ENCODE data around the gene SEMA4F. TPM values are rescaled to one million over a fixed set of nuclear protein-coding genes. Genes with fewer than 3 reads are reported as not detected.

SEMA4F gene
- total and polyA plus RNA-seq, 2 donors: 2.5 to 3.5 TPM

DNA sequence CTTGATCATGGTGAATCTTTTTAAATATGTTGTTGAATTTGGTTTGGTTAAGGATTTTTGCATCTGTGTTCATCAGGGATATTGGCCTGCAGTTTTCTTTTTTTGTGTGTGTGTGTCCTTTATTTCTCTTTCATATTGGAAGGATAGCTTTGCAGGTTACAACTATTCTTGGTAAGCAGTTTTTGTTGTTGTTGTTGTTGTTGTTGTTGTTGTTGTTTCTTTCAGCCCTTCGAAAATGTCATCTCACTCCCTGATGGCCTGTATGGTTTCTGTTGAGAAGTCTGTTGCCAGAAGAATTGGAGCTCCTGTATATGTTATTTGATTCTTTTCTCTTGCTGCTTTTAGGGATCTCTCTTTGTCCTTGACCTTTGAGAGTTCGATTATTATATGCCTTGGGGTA, 74.8 kb downstream of the SEMA4F start:
- H3K27ac ChIP-seq (ENCODE audit: low read depth in 1 of 2, low read length in 1 of 2): no peak overlapping the region
- H3K27me3 ChIP-seq (ENCODE audit: control insufficient read depth in 2 of 2, insufficient read depth in 1 of 2, low read length in 1 of 2): no peaks in the 10 kb centered on the region
- H3K4me3 ChIP-seq (ENCODE audit: low read length in 2 of 2): no peak overlapping the region
- DNase-seq (ENCODE audit: low read depth in 6 of 9, low spot score in 9 of 9): no peak
- H3K9me3 ChIP-seq (ENCODE audit: control insufficient read depth in 2 of 2, insufficient read depth in 1 of 2, low read length in 1 of 2): peaks cover 0 to 3% of the 10 kb centered on the region in 2 donors
- no peaks in the 10 kb centered on the region for H3K36me3 ChIP-seq (ENCODE audit: control insufficient read depth in 2 of 2, insufficient read depth in 2 of 2, low read length in 1 of 2)
- WGBS: 96% methylated on average over 2 of the region's 2 CpGs
- peaks cover 0 to 4% of the 10 kb centered on the region in 2 donors for H3K4me1 ChIP-seq (ENCODE audit: control insufficient read depth in 2 of 2, insufficient read depth in 2 of 2, low read length in 2 of 2)

DNA sequence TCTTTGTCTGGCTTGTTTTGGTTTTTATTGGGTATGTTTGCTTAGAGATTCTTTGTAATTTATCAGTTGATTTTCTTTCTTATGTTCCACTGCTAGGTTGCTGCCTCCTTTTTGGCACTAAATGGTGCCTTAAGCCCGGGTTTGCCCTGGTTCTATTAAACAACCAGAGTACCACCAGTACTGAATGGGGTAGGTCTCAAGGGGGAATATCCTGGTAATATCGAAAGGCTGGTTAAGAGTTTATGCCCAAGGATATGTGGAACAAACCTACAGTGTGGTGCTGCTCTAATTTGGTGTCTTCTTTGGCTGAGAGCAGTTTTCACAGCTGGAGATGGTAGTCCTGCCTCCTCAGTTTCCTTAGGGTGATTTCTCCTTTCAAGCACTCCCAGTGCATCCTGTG, 76.5 kb downstream of the SEMA4F start:
- H3K4me1 ChIP-seq (ENCODE audit: control insufficient read depth in 2 of 2, insufficient read depth in 2 of 2, low read length in 2 of 2): peaks cover 0 to 17% of the 10 kb centered on the region in 2 donors
- 98% methylated on average over 2 of the region's 2 CpGs for WGBS
- H3K4me3 ChIP-seq (ENCODE audit: low read length in 2 of 2): no peak overlapping the region
- H3K36me3 ChIP-seq (ENCODE audit: control insufficient read depth in 2 of 2, insufficient read depth in 2 of 2, low read length in 1 of 2): no peaks in the 10 kb centered on the region
- H3K27ac ChIP-seq (ENCODE audit: low read depth in 1 of 2, low read length in 1 of 2): no peak overlapping the region
- no peaks in the 10 kb centered on the region for H3K27me3 ChIP-seq (ENCODE audit: control insufficient read depth in 2 of 2, insufficient read depth in 1 of 2, low read length in 1 of 2)
- peaks cover 0 to 3% of the 10 kb centered on the region in 2 donors for H3K9me3 ChIP-seq (ENCODE audit: control insufficient read depth in 2 of 2, insufficient read depth in 1 of 2, low read length in 1 of 2)
- no peak for DNase-seq (ENCODE audit: low read depth in 6 of 9, low spot score in 9 of 9)

Other genes starting within 250 kb of the SEMA4F start
- 0.66 TPM for gene C2orf81, start 232.6 kb upstream of the SEMA4F start, total RNA-seq
- 5.3 TPM for gene C2orf81, start 232.6 kb upstream of the SEMA4F start, polyA plus RNA-seq
- gene WDR54, start 232.5 kb upstream of the SEMA4F start, total RNA-seq: 35.6 TPM
- 32.5 TPM for gene WDR54, start 232.5 kb upstream of the SEMA4F start, polyA plus RNA-seq
- 9.5 TPM for gene RTKN, start 212.3 kb upstream of the SEMA4F start, total RNA-seq
- 17.2 TPM for gene RTKN, start 212.3 kb upstream of the SEMA4F start, polyA plus RNA-seq
- gene INO80B, start 199.2 kb upstream of the SEMA4F start, total RNA-seq: 27.0 TPM
- 53.0 TPM for gene INO80B, start 199.2 kb upstream of the SEMA4F start, polyA plus RNA-seq
- gene WBP1, start 195.8 kb upstream of the SEMA4F start, total RNA-seq: 56.4 TPM
- gene WBP1, start 195.8 kb upstream of the SEMA4F start, polyA plus RNA-seq: 114 TPM
- gene MOGS, start 188.9 kb upstream of the SEMA4F start, total RNA-seq: 27.6 TPM
- gene MOGS, start 188.9 kb upstream of the SEMA4F start, polyA plus RNA-seq: 38.5 TPM
- 101 TPM for gene MRPL53, start 181.6 kb upstream of the SEMA4F start, total RNA-seq
- 67.7 TPM for gene MRPL53, start 181.6 kb upstream of the SEMA4F start, polyA plus RNA-seq
- 9.1 TPM for gene CCDC142, start 171.2 kb upstream of the SEMA4F start, total RNA-seq
- gene CCDC142, start 171.2 kb upstream of the SEMA4F start, polyA plus RNA-seq: 6.7 TPM
- 10.3 TPM for gene TTC31, start 171.2 kb upstream of the SEMA4F start, total RNA-seq
- 23.5 TPM for gene TTC31, start 171.2 kb upstream of the SEMA4F start, polyA plus RNA-seq
- 0.09 TPM for gene LBX2, start 154.6 kb upstream of the SEMA4F start, total RNA-seq
- 0.89 TPM for gene LBX2, start 154.6 kb upstream of the SEMA4F start, polyA plus RNA-seq
- gene PCGF1, start 146.6 kb upstream of the SEMA4F start, total RNA-seq: 14.1 TPM
- gene PCGF1, start 146.6 kb upstream of the SEMA4F start, polyA plus RNA-seq: 29.0 TPM
- gene TLX2, start 139.8 kb upstream of the SEMA4F start, total RNA-seq: 0.19 TPM
- 0.11 TPM for gene TLX2, start 139.8 kb upstream of the SEMA4F start, polyA plus RNA-seq
- gene DQX1, start 128.0 kb upstream of the SEMA4F start, total RNA-seq: 0.14 TPM
- gene DQX1, start 128.0 kb upstream of the SEMA4F start, polyA plus RNA-seq: 0.78 TPM
- gene AUP1, start 124.5 kb upstream of the SEMA4F start, total RNA-seq: 59.5 TPM
- gene AUP1, start 124.5 kb upstream of the SEMA4F start, polyA plus RNA-seq: 208 TPM
- gene HTRA2, start 124.3 kb upstream of the SEMA4F start, total RNA-seq: 42.9 TPM
- 70.6 TPM for gene HTRA2, start 124.3 kb upstream of the SEMA4F start, polyA plus RNA-seq
- gene LOXL3, start 100.3 kb upstream of the SEMA4F start, total RNA-seq: 1.4 TPM
- 1.6 TPM for gene LOXL3, start 100.3 kb upstream of the SEMA4F start, polyA plus RNA-seq
- gene DOK1, start 99.5 kb upstream of the SEMA4F start, total RNA-seq: 14.3 TPM
- gene DOK1, start 99.5 kb upstream of the SEMA4F start, polyA plus RNA-seq: 17.2 TPM
- 0.94 TPM for gene M1AP, start 5.9 kb upstream of the SEMA4F start, total RNA-seq
- gene M1AP, start 5.9 kb upstream of the SEMA4F start, polyA plus RNA-seq: 0.55 TPM
- 8.2 TPM for gene HK2, start 179.9 kb downstream of the SEMA4F start, total RNA-seq
- 4.8 TPM for gene HK2, start 179.9 kb downstream of the SEMA4F start, polyA plus RNA-seq